Activated CD4-positive, alpha-beta T cell treated with anti-CD3 and anti-CD28 coated beads, Interleukin-2, amount 50 U/mL, for 16 hours (primary cell): Measurements from ENCODE around the gene SEC61A2.
"Not testable (repeated sequence)": the region's sequence is repeated elsewhere in the genome, so short reads cannot be mapped to it uniquely, and the experiment has no call there.

Source experiments
- DNase-seq: peaks from one replicate; pipeline ENCODE4 v3.0.0-alpha.2; 2020

Gene SEC61A2

GRCh38 chr10:12162927-12163326 lies 33.5 kb downstream of the SEC61A2 start:
- no peak for DNase-seq

GRCh38 chr10:12164085-12164484 lies 34.6 kb downstream of the SEC61A2 start:
- no peak for DNase-seq

GRCh38 chr10:12165036-12165435 lies 35.6 kb downstream of the SEC61A2 start:
- DNase-seq, result no peak

- DNase-seq, result no peak
Measured at GRCh38 chr10:12165999-12166775, 36.7 kb downstream of the SEC61A2 start.

- not testable (repeated sequence) for DNase-seq
Measured at GRCh38 chr10:12171512-12171911, 42.0 kb downstream of the SEC61A2 start.

GRCh38 chr10:12177642-12178041 lies 48.2 kb downstream of the SEC61A2 start:
- no peak for DNase-seq

- DNase-seq, result no peak
Measured at GRCh38 chr10:12179606-12180170, 50.2 kb downstream of the SEC61A2 start.

GRCh38 chr10:12180221-12180974 lies 50.9 kb downstream of the SEC61A2 start:
- DNase-seq, result no peak

GRCh38 chr10:12181065-12181775 lies 51.7 kb downstream of the SEC61A2 start:
- DNase-seq, result peak; percentile 90

GRCh38 chr10:12184165-12184564 lies 54.7 kb downstream of the SEC61A2 start:
- DNase-seq, result no peak

- peak; percentile 32 for DNase-seq
Measured at GRCh38 chr10:12186323-12186722, 56.8 kb downstream of the SEC61A2 start.

GRCh38 chr10:12187321-12187905 lies 57.9 kb downstream of the SEC61A2 start:
- DNase-seq, result no peak

GRCh38 chr10:12188656-12189055 lies 59.2 kb downstream of the SEC61A2 start:
- no peak for DNase-seq

GRCh38 chr10:12189426-12189825 lies 59.9 kb downstream of the SEC61A2 start:
- no peak for DNase-seq

- DNase-seq, result no peak
Measured at GRCh38 chr10:12191715-12192114, 62.2 kb downstream of the SEC61A2 start.

- no peak for DNase-seq
Measured at GRCh38 chr10:12193193-12193592, 63.7 kb downstream of the SEC61A2 start.

- DNase-seq, result peak; percentile 45
Measured at GRCh38 chr10:12194752-12195271, 65.3 kb downstream of the SEC61A2 start.

- DNase-seq, result no peak
Measured at GRCh38 chr10:12195281-12195602, 65.8 kb downstream of the SEC61A2 start.

GRCh38 chr10:12195603-12196506 lies 66.4 kb downstream of the SEC61A2 start, which contains the start of the genes CDC123 and NUDT5:
CDC123 (plus strand) TSS chr10:12196188; CDS start chr10:12196246, 58 bp downstream.
NUDT5 (minus strand) TSS chr10:12195891; CDS start chr10:12186291, 9,600 bp downstream.
- peak; percentile 91 for DNase-seq

- no peak for DNase-seq
Measured at GRCh38 chr10:12196531-12197211, 67.2 kb downstream of the SEC61A2 start.

- DNase-seq, result peak; percentile 45
Measured at GRCh38 chr10:12198156-12198555, 68.7 kb downstream of the SEC61A2 start.
